PC-9 (cell line): ENCODE data around the gene KISS1. TPM values are rescaled to one million over a fixed set of nuclear protein-coding genes. Genes with fewer than 3 reads are reported as not detected.

Experiments
- BruUV-seq: library from RNA; stranded (reverse); fragments of 400-500 nt; replicated peaks from 2 replicates; lab custom pipeline; 2021; lab: Mats Ljungman, UMichigan
- CTCF ChIA-PET: fragments of 300-600 bp; sonication (Branson Sonifier 250); formaldehyde crosslinking; loops from one replicate; lab custom pipeline; 2022; ENCODE audit warnings: antibody characterized with exemption; lab: Charles Lee
- POLR2A ChIA-PET: fragments of 300-600 bp; sonication (Branson Sonifier 250); formaldehyde crosslinking; loops from one replicate; lab custom pipeline; 2022; ENCODE audit warnings: antibody characterized with exemption; ENCODE audit not compliant: unreplicated experiment; lab: Charles Lee
- DNase-seq, 2 experiments: peaks; one replicate each; pipeline versions ENCODE4 v3.0.0 to v3.0.0-alpha.2; 2015 to 2022; ENCODE audit warnings: mixed read lengths in 1 of 2
- H2AFZ ChIP-seq: fragments of 200-600 bp; sonication (generic); 2 replicates; pipeline ENCODE4 v1.8.1; 2017; ENCODE audit warnings: antibody characterized with exemption
- H3F3A ChIP-seq: fragments of 200-600 bp; sonication (generic); 2 replicates; pipeline ENCODE4 v1.8.1; 2017; ENCODE audit warnings: antibody characterized with exemption, mild to moderate bottlenecking, low read depth; ENCODE audit not compliant: insufficient read depth
- H3K27ac ChIP-seq: fragments of 200-600 bp; sonication (generic); 2 replicates; pipeline ENCODE4 v1.6.1; 2016; ENCODE audit warnings: mixed run types
- H3K27me3 ChIP-seq: fragments of 200-600 bp; sonication (generic); 2 replicates; pipeline ENCODE4 v1.6.1; 2016; ENCODE audit warnings: low read depth, mixed run types; ENCODE audit not compliant: insufficient read depth
- H3K36me3 ChIP-seq: fragments of 200-600 bp; sonication (generic); 2 replicates; pipeline ENCODE4 v1.6.1; 2016; ENCODE audit warnings: low read depth, mixed run types
- H3K4me1 ChIP-seq: fragments of 200-600 bp; sonication (generic); replicated peaks from 2 replicates; pipeline ENCODE4 v1.6.1; 2016; ENCODE audit warnings: mixed run types; ENCODE audit not compliant: insufficient read depth
- H3K4me2 ChIP-seq: fragments of 200-600 bp; sonication (generic); 2 replicates; pipeline ENCODE4 v1.6.1; 2017; ENCODE audit warnings: mixed run types
- H3K4me3 ChIP-seq: fragments of 200-600 bp; sonication (generic); 2 replicates; pipeline ENCODE4 v1.6.1; 2016; ENCODE audit warnings: mixed run types
- H3K79me2 ChIP-seq: fragments of 200-600 bp; sonication (generic); 2 replicates; pipeline ENCODE4 v1.6.1; 2017; ENCODE audit warnings: low read depth, mixed run types
- H3K9me2 ChIP-seq: fragments of 200-600 bp; sonication (generic); 2 replicates; pipeline ENCODE4 v1.8.1; 2017; ENCODE audit warnings: mild to moderate bottlenecking; ENCODE audit not compliant: insufficient read depth
- H3K9me3 ChIP-seq: fragments of 200-600 bp; sonication (generic); 2 replicates; pipeline ENCODE4 v1.8.1; 2016; ENCODE audit warnings: low read depth; ENCODE audit not compliant: insufficient read depth
- H4K20me1 ChIP-seq: fragments of 200-600 bp; sonication (generic); 2 replicates; pipeline ENCODE4 v1.8.1; 2017; ENCODE audit not compliant: insufficient read depth
- EZH2 ChIP-seq: fragments of 200-600 bp; sonication (generic); IDR thresholded peaks from 2 replicates; pipeline ENCODE4 v1.8.0; 2017; ENCODE audit warnings: antibody characterized with exemption, low read depth
- intact Hi-C: fragments of 100-400 bp; cut with micrococcal nuclease; formaldehyde crosslinking; loops from one replicate; pipeline ENCODE4 v1.10.0; 2022; ENCODE audit not compliant: unreplicated experiment
- total RNA-seq: library from RNA; stranded (reverse); gene quantifications from 2 replicates; pipeline ENCODE4 v1.2.3, GENCODE V29; 2021
- TF ChIP-seq, protein P1 (sequence below): fragments of 200-600 bp; sonication (generic); conservative IDR thresholded peaks from 2 replicates; pipeline ENCODE4 v1.6.1; 2017; ENCODE audit warnings: mixed run types, antibody characterized with exemption, mild to moderate bottlenecking, moderate library complexity

KISS1 gene
- total RNA-seq, 1 experiment from 2014 or later: 5.2 TPM

DNA sequence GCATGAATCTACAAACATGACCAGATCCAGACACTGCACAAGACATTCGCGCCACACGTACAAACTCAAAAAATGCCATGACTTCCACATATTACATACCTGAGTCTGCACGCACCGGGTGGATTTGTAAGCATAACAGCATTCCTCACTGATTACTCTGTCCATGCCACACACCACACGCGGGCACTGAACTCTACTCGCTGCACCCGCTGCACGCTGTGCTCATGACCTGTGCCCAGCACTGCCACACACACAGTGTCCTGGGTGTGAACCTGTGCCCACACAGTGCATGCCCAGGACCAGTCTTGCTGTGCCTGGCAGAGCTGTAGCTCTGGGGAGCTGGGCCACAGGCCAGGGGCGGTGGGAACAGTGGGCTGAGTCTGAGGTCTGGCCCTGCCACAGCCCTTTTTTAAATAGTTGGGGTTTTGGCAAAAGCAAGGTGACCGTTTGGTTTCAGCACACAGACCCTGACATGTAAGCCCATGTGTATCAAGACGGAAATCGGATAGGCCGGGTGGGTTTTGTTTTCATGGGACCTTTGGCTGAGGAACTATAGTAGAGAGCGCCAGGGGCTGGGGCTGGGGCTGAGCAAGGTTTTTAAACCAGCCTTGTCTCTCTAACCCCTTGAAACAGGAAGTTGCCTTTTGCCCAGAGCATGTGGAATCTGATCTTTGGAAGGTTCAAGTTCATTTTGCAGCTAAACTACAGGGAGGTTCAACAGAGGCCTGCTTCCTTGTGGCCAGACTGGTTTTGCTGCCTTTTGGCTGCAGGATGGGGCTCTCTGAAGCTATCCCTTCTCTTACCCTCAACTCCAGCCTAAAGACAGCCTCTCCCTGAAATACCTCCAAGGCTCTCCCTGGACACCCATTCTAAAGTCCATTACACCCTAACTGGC lies 29.8 kb upstream of the KISS1 start:
- H3K9me3 ChIP-seq: no peaks in the 10 kb centered on the region
- CTCF ChIA-PET: no interaction called here

DNA sequence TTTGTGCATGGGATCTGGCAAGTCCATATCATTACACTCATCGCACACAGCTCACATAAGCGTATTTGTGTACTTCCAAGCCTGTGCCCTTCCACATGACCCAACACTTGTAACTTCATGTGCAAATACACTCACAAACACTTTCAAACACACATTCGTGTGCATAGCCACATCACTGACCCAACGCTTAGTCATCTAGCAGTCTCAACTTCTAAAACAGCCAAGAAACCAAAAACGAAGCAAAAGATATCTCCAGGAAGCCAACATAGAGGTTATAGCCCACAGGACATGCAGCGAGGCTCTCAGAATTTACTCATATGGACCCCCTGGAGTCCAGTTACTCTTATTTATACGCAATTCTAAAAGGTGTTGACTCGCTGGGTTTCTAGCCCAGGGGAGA lies 28.4 kb upstream of the KISS1 start:
- no peak overlapping the region for H3K4me3 ChIP-seq
- H3K27me3 ChIP-seq: no peaks in the 10 kb centered on the region
- ChIA-PET CTCF (no interaction called here), POLR2A (interaction anchor here (0.6 kb wide), 1 partner anchor 601 kb away, joined by 4 read pairs; no protein-coding TSS in a partner anchor)
- H3K4me1 ChIP-seq: peaks cover 37% of the 10 kb centered on the region
- no peak overlapping the region for H3K27ac ChIP-seq
- H3K9me3 ChIP-seq: no peaks in the 10 kb centered on the region
- no peak for DNase-seq
- H3K4me2 ChIP-seq: no peak overlapping the region
- no peaks in the 10 kb centered on the region for H4K20me1 ChIP-seq
- peaks cover 55% of the 10 kb centered on the region for H3F3A ChIP-seq
- peaks cover 37% of the 10 kb centered on the region for H3K36me3 ChIP-seq
- no peak overlapping the region for H2AFZ ChIP-seq
- no peak for TF ChIP-seq EZH2
- TF ChIP-seq, protein P1, sequence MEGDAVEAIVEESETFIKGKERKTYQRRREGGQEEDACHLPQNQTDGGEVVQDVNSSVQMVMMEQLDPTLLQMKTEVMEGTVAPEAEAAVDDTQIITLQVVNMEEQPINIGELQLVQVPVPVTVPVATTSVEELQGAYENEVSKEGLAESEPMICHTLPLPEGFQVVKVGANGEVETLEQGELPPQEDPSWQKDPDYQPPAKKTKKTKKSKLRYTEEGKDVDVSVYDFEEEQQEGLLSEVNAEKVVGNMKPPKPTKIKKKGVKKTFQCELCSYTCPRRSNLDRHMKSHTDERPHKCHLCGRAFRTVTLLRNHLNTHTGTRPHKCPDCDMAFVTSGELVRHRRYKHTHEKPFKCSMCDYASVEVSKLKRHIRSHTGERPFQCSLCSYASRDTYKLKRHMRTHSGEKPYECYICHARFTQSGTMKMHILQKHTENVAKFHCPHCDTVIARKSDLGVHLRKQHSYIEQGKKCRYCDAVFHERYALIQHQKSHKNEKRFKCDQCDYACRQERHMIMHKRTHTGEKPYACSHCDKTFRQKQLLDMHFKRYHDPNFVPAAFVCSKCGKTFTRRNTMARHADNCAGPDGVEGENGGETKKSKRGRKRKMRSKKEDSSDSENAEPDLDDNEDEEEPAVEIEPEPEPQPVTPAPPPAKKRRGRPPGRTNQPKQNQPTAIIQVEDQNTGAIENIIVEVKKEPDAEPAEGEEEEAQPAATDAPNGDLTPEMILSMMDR: no peak
- BruUV-seq: no TSS peak
- H3K9me2 ChIP-seq: no peaks in the 10 kb centered on the region
- 0 out of 2 replicates have a peak, but pooled peaks cover 13% of the 10 kb centered on the region for H3K79me2 ChIP-seq
- intact Hi-C loops: loop anchor here (1.0 kb wide), 1 partner anchor 10 kb away; no protein-coding TSS in a partner anchor

More for the DNA sequence above, 29.8 kb upstream of the KISS1 start:
- H4K20me1 ChIP-seq: no peaks in the 10 kb centered on the region
- TF ChIP-seq, protein P1: no peak
- no peak for TF ChIP-seq EZH2
- POLR2A ChIA-PET: interaction anchor here (0.6 kb wide), 2 partner anchors 9 to 221 kb away, joined by 3 to 5 read pairs; no protein-coding TSS in a partner anchor
- peaks cover 35% of the 10 kb centered on the region for H3K36me3 ChIP-seq
- peaks cover 37% of the 10 kb centered on the region for H3K4me1 ChIP-seq
- H3F3A ChIP-seq: peaks cover 44% of the 10 kb centered on the region
- 0 out of 2 replicates have a peak, but pooled peaks cover 13% of the 10 kb centered on the region for H3K79me2 ChIP-seq
- peak; percentile 74 to 90 for DNase-seq
- H3K9me2 ChIP-seq: no peaks in the 10 kb centered on the region
- H3K27ac ChIP-seq: peak overlapping the region; percentile 82
- H3K4me2 ChIP-seq: peak overlapping the region; percentile 65
- H2AFZ ChIP-seq: no peak overlapping the region
- intact Hi-C loops: loop anchor here (1.0 to 2.0 kb wide), 2 partner anchors 12 to 69 kb away; no protein-coding TSS in a partner anchor
- H3K4me3 ChIP-seq: peak overlapping the region; percentile 27; the same call in 1 of the 2 replicates
- H3K27me3 ChIP-seq: no peaks in the 10 kb centered on the region
- no TSS peak for BruUV-seq

DNA sequence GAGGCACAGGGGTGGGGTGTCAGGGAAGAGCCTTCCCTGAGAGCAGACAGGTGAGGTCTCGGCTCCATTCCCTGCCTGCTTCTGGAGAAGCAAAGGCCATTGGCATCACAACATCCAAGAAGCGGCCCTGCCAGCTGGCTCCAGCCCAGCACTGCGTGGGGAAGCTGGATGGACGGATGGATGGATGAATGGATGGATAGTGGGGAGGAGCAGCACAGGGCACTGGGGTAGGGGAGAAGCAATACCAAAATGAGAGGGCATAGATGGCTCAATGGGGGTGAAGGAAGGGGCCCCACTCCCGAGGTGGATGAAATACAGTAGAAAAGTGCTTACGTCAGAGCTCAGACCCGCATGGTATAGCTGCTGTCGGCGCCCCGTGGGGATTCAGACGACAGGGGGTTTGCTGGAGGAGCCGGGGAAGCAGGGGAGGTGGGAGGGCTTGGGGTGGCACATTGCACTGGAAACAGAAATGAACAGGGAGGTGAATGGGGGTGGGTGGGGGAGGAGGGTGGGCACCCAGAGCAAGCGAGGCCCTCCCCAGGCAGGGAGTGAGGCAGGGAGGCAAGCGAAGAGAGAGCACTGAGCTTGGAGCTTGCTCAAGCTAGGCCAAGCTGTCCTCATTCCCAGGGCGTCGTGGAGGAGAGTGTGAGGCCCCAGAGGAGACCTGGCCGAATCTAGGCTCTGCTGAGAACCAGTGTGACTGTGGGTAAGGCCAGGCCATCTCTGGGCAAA lies 27.0 kb upstream of the KISS1 start:
- Histone ChIP-seq H3K27ac (no peak overlapping the region), H3K9me3 (no peaks in the 10 kb centered on the region), H3F3A (peaks cover 59% of the 10 kb centered on the region), H4K20me1 (no peaks in the 10 kb centered on the region), H2AFZ (no peak overlapping the region), H3K4me1 (peaks cover 34% of the 10 kb centered on the region), H3K4me2 (no peak overlapping the region), H3K79me2 (0 out of 2 replicates have a peak, but pooled peaks cover 13% of the 10 kb centered on the region), H3K4me3 (no peak overlapping the region), H3K36me3 (peaks cover 28% of the 10 kb centered on the region), H3K27me3 (no peaks in the 10 kb centered on the region), H3K9me2 (no peaks in the 10 kb centered on the region)
- TF ChIP-seq, protein P1: no peak
- TF ChIP-seq EZH2: no peak
- intact Hi-C loops: no loop called here
- BruUV-seq: no TSS peak
- ChIA-PET POLR2A (no interaction called here), CTCF (interaction anchor here (0.7 kb wide), 1 partner anchor 181 kb away, joined by 3 read pairs; no protein-coding TSS in a partner anchor)
- no peak for DNase-seq
